Diencephalon (tissue), 1 donor: ENCODE measurements around the gene GNG3. TPM values are rescaled to one million over a fixed set of nuclear protein-coding genes. Genes with fewer than 3 reads are reported as not detected.

Experiments used
- small RNA-seq: library from RNA; depleted of rRNA; stranded (forward); fragments of <200 nt; gene quantifications from one replicate; pipeline ENCODE3, GENCODE V24; 2014
- total RNA-seq: library from RNA; depleted of rRNA; stranded (reverse); fragments of >200 nt; gene quantifications from one replicate; pipeline ENCODE4 v1.2.3, GENCODE V29; 2014

The GNG3 gene
- 99.7 TPM for total RNA-seq

GRCh38 chr11:62707277-62707861, at the start of gene GNG3, which contains the start of gene BSCL2:
GNG3 (plus strand) TSS chr11:62707676; CDS start chr11:62708296, 620 bp downstream.
BSCL2 (minus strand) TSS chr11:62707424; CDS start chr11:62707195, 229 bp downstream.

GRCh38 chr11:62665075-62665598, 42.3 kb upstream of the GNG3 start, which contains the start of the genes C11orf98 and CSKMT:
C11orf98 (minus strand) TSS chr11:62665210; CDS start chr11:62665169, 41 bp downstream.
CSKMT (plus strand) TSS chr11:62665312; CDS start chr11:62665880, 568 bp downstream.

GRCh38 chr11:62671608-62672389, 35.7 kb upstream of the GNG3 start, which contains the start of the genes LBHD1 and UQCC3:
LBHD1 (minus strand) TSS chr11:62672267; CDS start chr11:62670031, 2,236 bp downstream.
UQCC3 (plus strand) TSS chr11:62671673; CDS start chr11:62671746, 73 bp downstream.

GRCh38 chr11:62678770-62679696, 28.4 kb upstream of the GNG3 start, which contains the start of gene UBXN1:
UBXN1 (minus strand) TSS chr11:62679073; CDS start chr11:62678923, 150 bp downstream.

DNA sequence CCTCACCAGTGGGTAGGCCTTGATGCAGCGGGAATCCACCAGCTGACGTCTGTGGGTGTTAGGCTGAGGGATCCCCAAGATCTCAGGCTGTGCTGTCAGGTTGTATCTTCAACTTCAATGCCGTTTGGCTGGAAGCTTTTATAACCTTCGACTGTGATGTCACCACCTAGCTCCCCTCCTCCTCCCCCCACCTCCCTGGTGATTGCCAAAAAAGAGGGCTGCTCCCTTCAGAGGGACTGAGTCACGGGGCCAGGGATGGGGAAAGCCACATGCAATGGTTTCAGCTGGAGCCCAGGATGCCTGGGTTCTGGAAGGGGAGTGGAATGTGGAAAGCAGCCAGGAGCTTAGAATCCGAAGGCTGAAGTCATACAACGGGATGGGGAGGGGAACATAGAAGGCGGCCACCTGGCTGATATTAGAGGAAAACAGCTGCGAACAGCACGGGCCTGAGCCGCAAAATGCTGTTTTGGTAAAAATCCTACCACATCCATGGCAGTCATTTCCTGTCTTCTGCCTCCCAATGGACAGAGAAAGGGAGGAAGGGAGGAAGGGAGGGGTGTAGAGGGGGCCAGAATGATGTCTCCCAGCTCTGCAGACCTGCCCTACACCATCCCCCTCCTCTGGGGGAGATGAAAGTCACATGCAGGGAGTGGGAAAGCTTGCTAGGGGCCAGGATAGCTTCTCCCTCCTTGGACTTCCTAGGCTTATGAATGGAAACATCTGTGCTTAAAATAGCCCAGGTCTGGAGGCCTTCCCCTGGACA, 17.9 kb upstream of the GNG3 start, which contains the start of gene LRRN4CL:
Gene LRRN4CL (minus strand): TSS at position 110 of the 763 bp plus-strand sequence. CDS start 1,022 bp downstream, outside the sequence.

DNA sequence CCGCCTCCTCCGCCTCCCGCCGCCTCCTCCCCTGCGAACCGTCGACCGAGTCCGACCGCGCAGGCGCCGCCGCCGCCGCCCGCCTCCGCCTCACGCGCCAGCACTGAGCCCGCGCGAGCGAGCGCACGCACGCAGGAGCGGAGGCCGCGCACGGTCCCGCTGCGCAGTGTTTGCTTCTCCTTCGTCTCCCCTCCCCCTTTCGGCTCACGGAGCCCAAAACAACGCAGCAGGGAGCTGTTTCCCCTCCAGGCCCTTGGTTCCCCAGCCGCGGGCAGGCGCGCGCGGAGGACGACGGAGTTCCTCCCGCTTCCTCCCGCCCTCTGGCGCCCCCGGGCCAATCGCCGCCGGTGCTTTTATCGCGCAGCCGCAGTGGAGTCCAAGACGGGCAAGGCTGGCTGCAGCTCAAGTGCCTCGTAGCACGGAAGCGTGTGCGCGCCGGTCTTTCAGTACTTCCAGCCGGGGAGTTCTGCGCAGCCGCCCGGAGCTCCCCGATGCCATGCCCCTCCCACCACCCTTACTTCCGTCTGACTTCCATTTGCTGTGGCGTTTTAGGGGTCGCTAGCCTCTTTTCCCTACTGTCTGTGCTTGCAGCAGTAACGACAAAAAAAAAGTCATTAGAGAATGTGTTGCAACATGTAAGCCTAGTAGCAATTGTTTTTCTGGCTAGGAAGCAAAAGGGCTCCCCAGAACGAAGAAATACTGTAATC, 19.8 kb downstream of the GNG3 start, which contains the start of gene HNRNPUL2:
Gene HNRNPUL2 (minus strand): TSS at position 293 of the 707 bp plus-strand sequence. CDS start 301 bp downstream, outside the sequence.

GRCh38 chr11:62728171-62728988, 20.9 kb downstream of the GNG3 start, which contains the start of gene TTC9C:
TTC9C (plus strand) TSS chr11:62728486; CDS start chr11:62728849, 363 bp downstream.

GRCh38 chr11:62753736-62754603, 46.5 kb downstream of the GNG3 start, which contains the start of gene ZBTB3:
ZBTB3 (minus strand) TSS chr11:62754160; CDS start chr11:62753664, 496 bp downstream.

Small RNA genes within 50 kb of the gene (small RNA-seq; reads per million reads assigned to genes)
- gene SNORA57, result not detected

Other genes starting within 250 kb of the GNG3 start
- 27.5 TPM for gene AHNAK, start 160.9 kb upstream of the GNG3 start, total RNA-seq
- 1,289 TPM for gene EEF1G, start 133.8 kb upstream of the GNG3 start, total RNA-seq
- 6.0 TPM for gene TUT1, start 116.2 kb upstream of the GNG3 start, total RNA-seq
- 86.3 TPM for gene MTA2, start 105.8 kb upstream of the GNG3 start, total RNA-seq
- gene EML3, start 94.9 kb upstream of the GNG3 start, total RNA-seq, result 7.4 TPM
- 2.8 TPM for gene ROM1, start 94.4 kb upstream of the GNG3 start, total RNA-seq
- gene B3GAT3, start 85.7 kb upstream of the GNG3 start, total RNA-seq, result 23.5 TPM
- gene GANAB, start 61.1 kb upstream of the GNG3 start, total RNA-seq, result 84.2 TPM
- 18.2 TPM for gene INTS5, start 54.4 kb upstream of the GNG3 start, total RNA-seq
- gene C11orf98, start 42.5 kb upstream of the GNG3 start, total RNA-seq, result 24.7 TPM
- 6.0 TPM for gene CSKMT, start 42.4 kb upstream of the GNG3 start, total RNA-seq
- gene UQCC3, start 36.0 kb upstream of the GNG3 start, total RNA-seq, result 5.5 TPM
- 3.9 TPM for gene LBHD1, start 35.4 kb upstream of the GNG3 start, total RNA-seq
- 53.3 TPM for gene UBXN1, start 28.6 kb upstream of the GNG3 start, total RNA-seq
- gene LRRN4CL, start 18.1 kb upstream of the GNG3 start, total RNA-seq, result 0.46 TPM
- gene BSCL2, start 252 bp upstream of the GNG3 start, total RNA-seq, result 202 TPM
- gene HNRNPUL2, start 19.8 kb downstream of the GNG3 start, total RNA-seq, result 30.7 TPM
- 31.8 TPM for gene TTC9C, start 20.8 kb downstream of the GNG3 start, total RNA-seq
- gene ZBTB3, start 46.5 kb downstream of the GNG3 start, total RNA-seq, result 16.4 TPM
- gene POLR2G, start 53.9 kb downstream of the GNG3 start, total RNA-seq, result 59.7 TPM
- 11.3 TPM for gene TAF6L, start 63.7 kb downstream of the GNG3 start, total RNA-seq
- gene TMEM179B, start 79.7 kb downstream of the GNG3 start, total RNA-seq, result 18.5 TPM
- 17.1 TPM for gene TMEM223, start 84.3 kb downstream of the GNG3 start, total RNA-seq
- 15.9 TPM for gene NXF1, start 97.8 kb downstream of the GNG3 start, total RNA-seq
- 27.2 TPM for gene STX5, start 124.4 kb downstream of the GNG3 start, total RNA-seq
- not detected for gene TEX54, start 125.2 kb downstream of the GNG3 start, total RNA-seq
- gene WDR74, start 131.9 kb downstream of the GNG3 start, total RNA-seq, result 27.0 TPM
- 115 TPM for gene SLC3A2, start 173.2 kb downstream of the GNG3 start, total RNA-seq
- gene CHRM1, start 213.7 kb downstream of the GNG3 start, total RNA-seq, result 6.5 TPM